Erythroblast (primary cell): ENCODE results near the gene CPLX3.

Experiments
- GATA1 ChIP-seq: IDR thresholded peaks from 2 replicates; pipeline ENCODE4 v1.6.1; 2011; ENCODE audit warnings: low read depth, mild to moderate bottlenecking, control low read depth, low read length, moderate library complexity
- POLR2A ChIP-seq: IDR thresholded peaks from 2 replicates; pipeline ENCODE4 v1.6.1; 2011; ENCODE audit warnings: mild to moderate bottlenecking, low read length

DNA sequence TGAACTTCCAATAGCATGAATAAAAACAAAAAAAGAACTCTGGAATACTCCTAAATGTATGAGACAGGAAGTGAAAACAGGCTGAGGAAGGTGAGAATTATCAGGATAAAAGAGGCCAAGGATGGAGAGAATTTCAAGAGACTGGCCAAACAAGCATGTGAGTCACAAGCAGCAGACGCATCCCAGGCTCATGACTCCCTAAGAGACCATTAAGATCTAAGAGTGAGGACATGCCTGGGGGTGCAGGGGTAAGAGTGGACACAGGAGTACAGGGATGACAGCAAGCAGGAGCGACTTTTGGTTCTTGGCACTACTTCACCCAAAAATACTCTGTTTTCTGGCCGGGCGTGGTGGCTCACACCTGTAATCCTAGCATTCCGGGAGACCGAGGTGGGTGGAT is 39.7 kb downstream of the CPLX3 start:
- TF ChIP-seq POLR2A (no peak), GATA1 (no peak)
